Non-pigmented ciliary epithelial cell (primary cell): ENCODE data around the gene OR1D5.
"Not testable (repeated sequence)": the region's sequence is repeated elsewhere in the genome, so short reads cannot be mapped to it uniquely, and the experiment has no call there.

Experiments
- DNase-seq: peaks from one replicate; pipeline ENCODE4 v3.0.0-alpha.2; 2010; ENCODE audit warnings: low read depth

The OR1D5 gene

DNA sequence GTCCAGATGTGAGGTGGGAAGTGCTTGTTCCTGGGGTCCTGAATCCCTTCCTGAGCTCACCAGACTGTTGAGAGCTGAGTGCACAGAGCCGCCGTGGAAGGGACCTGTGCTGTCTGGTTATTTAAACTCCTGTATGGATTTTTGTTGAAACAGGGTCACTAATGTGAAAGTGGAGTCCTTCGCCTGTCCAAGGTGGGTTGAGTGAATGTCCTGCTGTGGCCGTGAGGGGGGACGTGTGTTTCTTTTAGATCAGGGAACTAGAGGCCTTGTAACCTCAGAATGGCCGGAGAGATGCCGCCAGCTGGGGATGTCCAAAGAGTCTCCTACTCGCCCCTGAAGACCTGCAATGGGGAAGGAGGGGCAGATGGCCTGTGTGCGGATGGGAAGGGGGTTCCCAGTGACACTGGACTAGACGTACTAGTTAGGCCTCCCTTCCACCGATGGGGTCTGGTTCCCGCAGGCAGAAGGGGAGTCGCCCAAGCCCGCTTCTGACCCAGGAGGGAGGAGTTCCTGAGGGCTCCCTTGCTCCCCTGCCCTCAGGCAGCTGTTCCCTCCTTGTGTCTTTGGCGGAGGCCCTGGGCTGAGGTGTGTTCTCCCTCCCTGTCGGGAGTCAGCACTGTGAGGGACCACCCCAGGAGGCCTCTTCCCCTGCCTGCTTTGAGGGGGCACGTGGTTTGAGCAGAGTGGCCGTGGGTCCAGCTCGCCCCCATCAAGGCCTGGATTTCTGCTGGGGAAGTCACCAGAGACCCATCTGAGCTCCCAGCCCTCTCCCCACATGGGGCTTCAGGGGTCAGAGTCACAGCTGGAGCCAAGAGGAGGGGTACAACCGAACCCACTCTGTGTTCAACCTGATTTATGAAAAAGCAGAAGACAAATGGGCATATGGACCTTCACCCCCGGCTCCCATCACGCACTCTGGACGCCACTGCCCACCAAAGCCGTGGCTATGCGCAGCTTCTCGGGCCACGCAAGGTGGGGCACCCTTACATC lies 30.9 kb downstream of the OR1D5 start:
- no peak for DNase-seq

DNA sequence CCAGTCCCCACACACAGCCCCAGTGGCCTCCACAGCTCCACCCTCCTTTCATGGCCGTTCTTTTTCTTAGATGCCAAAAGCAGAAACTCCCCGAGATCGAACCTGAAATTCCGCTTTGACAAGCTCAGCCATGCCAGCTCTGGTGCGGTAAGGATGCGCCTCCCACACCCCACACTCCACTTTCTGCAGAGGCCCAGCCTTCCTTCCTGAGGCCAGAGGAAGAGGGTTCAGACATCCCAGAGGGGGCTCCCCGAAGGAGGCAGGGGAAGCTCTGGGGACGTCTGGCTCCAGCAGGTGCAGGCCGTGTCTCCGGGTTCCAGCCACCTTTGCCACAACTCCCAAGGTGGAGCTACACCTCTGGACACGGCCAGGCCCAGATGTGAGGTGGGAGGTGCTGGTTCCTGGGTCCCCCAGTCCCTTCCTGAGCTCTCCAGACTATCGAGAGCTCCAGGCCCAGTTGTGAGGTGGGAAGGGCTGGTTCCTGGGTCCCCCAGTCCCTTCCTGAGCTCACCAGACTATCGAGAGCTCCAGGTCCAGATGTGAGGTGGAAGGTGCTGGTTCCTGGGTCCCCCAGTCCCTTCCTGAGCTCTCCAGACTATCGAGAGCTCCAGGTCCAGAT lies 32.4 kb downstream of the OR1D5 start:
- not testable (repeated sequence) for DNase-seq

DNA sequence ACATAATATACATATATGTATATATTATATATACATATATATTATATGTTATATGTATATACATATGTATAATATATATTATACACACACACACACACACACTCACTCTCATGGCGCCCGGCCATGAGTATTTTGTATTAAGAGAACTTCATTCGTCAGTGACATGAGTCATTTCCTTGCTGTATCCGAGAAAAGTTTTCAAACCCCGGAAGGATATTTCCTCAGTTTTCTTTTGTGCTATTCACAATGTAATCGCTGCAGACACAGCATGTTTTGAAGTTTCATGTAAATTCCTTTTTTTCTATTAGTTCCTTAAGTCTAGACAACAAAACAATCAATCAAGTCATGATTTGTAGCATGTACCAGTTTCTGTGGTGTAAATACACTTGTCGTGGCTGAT lies 33.3 kb downstream of the OR1D5 start:
- DNase-seq: no peak

DNA sequence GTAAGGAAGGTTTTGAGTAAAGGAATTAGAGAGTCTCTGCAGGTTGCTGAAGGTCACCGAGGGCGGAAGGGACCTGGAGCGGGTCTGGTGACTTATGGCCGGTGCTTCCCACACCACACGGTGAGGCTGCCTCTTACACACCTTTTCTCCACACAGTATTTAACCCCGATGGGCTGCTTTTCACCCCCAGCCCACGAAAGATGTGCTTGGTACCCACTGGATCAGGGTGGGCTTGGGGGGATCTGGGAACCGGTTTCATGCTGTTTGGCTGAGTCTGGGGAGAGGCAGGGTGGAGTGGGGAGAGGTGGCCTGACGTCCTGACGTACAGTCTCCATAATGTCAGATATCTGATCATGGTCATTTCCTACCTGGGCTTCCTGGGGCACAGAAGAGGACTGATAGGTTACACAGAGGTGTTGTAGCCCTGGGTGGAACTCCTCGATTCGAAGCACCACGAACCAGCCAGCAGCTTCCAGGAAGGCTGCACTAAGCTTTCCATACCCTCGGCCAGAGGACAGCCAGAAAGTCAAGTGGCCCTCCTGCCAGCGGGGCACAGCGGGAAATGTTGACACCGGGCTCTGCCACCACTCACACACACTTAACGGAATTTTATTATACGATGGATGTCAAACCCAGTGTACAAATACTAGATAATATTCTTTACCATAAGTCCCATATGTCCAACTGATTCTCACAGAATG lies 34.0 kb downstream of the OR1D5 start:
- DNase-seq: no peak

DNA sequence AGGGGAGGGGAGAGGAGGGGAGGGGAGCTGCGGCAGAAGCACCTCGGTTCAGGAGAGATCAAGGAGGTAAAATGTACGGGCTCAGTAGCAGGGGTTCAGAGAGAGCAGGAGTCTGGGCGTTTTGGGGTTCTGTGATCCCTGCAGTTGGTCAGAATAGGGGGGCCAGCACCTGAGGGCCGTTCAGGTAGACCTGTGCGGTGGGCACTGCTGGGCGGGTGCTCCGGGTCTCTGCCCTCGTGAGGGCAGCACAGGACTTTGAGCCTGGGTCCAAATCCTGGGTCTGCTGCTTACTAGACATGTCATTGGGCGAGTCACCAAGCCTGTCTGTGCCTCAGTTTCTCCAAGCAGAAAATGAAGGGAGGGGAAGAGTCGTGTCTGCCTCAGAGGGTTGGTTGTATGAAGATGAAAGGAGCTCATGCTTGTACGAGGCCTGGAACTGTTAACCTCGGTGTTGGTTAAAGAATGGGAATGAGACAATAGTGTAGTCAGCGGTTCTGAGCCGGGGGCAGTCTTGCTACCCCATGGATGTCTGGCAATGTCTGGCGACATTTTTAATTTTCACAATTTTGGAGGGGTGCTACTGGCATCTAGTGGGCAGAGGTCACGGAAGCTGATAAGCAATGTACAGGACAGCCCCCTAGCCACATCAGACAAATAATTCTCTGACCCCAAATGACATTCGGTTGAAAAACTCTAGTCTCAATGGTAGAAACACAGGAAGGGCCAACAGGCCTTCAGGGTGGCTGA lies 35.4 kb downstream of the OR1D5 start:
- DNase-seq: no peak

DNA sequence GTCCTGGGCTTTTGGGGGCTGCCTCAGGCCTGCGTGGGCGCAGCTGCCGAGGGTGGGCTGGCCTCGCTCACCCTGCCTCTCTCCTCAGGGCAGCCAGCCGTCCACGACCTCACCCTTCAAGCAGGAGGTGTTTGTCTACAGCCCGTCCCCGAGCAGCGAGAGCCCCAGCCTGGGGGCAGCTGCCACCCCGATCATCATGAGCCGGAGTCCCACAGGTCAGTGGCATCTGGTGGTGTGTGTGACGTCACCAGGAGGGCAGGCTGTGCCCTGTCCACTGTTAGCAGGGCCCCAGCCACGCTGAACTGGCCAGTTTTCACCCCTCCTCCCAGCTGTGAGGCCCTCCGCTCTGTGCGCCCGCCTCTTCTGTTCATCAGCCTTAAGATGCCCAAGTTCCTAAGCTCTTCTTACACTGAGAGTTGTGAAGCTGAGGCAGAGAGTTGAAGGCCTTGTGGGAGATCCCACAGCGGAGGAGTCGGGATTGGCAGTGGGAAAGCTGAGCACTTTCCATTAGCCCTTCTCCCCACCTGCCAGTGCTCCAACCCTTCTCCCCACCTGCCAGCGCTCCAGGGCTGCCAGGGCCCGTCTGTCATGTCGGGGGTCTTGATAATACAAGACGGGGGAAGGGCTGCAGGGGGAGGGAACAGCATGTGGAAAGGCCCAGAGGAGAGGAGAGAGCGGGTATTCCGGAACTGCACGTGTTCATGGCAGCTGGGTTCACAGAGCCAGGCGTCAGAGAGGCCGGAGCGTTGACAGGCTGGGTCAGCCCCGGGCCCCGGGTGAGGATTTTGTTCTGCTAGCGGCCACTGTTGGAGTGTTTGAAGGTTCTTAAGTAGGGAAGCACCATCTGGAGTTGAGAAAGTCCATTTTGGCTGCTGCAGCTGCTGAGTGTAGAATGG lies 36.3 kb downstream of the OR1D5 start:
- no peak for DNase-seq

DNA sequence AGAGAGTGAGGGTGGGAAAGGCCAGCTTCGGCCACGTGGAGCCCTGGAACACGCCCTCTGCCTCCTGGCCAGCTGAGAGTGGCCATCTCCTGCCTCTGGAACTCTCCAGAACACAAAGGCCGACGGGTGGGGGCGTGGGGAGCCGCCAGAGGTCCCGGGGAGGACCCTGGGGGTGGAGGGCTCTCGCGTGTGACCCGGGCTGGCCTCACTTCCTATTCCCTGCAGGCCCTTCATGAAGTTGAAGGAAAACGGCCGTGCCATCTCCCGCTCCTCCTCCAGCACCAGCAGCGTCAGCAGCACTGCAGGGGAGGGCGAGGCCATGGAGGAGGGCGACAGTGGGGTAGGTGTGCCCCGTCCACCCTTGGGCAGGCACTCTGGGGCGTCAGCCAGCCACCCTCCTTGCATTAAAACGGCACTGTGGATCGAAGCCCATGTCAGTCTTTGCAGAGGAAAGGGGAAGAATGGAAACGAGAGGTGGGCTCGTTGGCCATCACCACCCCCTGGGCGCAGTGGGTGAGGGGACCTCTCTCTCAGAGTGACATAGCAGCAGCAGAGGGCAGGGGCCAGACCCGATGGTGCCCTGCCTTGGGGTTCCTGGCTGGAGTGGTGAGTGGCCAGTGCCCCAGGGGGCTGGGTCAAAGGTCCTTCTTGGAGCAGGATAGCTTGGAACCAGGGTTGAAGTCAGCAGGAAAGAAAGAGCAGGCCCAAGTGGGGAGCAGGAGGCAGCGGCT lies 37.1 kb downstream of the OR1D5 start:
- DNase-seq: no peak

DNA sequence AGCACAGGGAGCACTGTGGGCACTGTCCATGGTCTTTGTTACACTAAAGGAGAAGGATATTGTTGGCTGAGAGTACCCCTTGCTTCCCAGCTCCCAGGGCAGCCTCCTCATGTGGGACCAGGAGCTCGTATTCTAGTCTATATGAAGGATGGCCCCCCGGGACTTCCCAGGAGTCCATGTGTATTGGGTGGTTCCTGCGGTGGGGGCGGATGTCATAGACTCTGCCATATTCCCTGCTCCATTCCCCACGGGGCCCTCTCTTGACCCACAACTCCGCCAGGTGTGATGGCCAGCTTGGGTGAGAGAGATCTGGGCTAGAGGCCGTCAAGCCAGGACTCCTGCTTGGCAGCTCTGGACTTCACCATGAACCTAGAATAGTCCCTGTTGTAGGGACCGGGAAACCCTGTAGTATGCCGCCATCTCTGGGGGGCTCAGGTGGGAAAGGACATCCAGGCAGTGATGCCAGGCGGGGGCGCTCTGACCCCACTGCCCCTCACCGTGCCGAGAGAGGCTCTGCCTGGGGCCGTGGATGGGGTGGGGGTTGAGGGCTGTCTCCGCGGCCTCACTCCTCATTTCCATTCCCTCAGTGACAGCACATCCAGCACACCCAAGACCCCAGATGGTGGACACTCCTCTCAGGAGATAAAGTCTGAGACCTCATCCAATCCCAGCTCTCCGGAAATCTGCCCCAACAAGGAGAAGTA lies 37.8 kb downstream of the OR1D5 start:
- DNase-seq: no peak

DNA sequence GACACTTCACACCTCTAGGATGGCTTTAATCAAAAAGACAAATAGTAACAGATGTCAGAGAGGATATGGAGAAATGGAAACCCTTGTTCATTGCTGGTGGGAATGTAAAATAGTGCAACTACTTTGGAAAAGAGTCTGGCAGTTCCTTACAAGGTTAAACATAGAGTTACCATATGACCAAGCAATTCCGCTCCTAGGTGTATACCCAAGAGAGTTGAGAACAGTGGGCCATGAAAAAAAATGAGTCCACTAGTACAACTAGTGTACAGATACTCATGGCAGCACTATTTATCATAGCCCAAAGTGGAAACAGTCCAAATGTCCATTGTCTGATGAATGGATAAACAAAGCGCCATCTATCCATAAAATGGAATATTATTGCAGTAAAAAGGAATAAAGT lies 39.1 kb downstream of the OR1D5 start:
- no peak for DNase-seq

DNA sequence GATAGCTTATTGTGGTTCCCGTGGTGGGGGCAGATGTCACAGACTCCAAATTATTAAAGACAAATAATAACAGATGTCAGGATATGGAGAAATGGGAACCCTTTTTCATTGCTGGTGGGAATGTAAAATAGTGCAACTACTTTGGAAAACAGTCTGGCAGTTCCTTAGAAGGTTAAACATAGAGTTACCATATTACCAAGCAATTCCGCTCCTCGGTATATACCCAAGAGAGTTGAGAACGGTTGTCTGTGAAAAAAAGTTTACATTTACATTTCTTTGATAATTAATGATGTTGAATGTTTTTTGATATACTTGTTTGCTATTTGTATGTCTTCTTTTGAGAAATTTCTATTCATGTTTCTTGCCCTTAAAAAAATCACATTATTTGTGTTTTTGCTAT lies 41.2 kb downstream of the OR1D5 start:
- no peak for DNase-seq

DNA sequence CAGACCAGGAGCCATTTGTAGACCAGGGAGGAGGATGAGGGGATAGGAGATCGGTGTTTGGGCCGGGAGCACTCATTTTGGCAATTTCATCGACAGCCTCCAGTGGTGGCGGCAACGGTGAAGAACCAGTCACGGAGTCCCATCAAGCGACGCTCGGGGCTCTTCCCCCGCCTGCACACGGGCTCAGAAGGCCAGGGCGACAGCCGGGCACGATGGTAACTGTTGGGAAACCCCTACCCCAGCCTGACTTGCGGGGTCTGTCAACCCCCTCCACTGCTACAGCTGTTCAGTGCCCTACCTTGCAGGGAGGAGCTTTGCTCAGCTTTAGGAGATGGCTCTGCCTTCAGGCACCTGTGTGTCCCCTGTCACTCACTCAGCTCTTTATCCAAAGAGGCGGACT lies 43.0 kb downstream of the OR1D5 start:
- no peak for DNase-seq

DNA sequence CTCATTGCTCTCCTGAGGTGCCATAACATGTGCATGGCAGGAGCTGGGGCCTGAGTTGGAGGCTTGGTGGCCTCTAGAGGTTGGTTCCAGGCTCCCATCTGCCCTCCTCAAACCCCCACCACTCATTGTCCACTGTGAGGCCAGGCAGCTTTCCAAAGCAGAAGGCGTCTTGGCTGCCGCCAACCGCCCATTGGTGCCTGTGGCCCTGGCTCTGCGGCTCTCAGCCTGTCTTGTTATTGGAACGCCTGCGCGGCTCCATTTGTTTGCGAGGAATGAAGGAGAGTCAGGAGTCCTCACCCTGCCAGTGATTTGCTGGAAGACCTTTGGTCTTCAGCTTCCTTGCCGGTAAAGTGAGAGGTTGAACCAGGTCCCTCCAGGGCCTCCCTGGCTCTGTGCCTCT lies 43.6 kb downstream of the OR1D5 start:
- no peak for DNase-seq

DNA sequence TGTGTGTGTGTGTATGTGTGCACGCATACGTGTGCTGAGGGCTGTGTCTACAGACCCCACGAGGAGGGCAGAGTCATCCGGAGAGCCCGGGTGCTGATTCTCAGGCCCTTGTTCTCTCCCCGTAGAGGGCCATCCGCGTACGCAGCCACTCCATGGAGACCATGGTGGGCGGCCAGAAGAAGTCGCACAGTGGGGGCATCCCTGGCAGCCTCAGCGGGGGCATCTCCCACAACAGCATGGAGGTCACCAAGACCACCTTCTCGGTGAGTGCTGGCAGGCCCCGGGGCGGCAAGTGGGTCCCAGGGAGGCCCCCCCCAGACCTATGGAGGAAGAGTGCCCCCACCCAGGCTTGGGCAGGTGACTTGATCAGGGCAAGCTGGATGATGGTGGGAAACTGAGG lies 45.5 kb downstream of the OR1D5 start:
- no peak for DNase-seq

DNA sequence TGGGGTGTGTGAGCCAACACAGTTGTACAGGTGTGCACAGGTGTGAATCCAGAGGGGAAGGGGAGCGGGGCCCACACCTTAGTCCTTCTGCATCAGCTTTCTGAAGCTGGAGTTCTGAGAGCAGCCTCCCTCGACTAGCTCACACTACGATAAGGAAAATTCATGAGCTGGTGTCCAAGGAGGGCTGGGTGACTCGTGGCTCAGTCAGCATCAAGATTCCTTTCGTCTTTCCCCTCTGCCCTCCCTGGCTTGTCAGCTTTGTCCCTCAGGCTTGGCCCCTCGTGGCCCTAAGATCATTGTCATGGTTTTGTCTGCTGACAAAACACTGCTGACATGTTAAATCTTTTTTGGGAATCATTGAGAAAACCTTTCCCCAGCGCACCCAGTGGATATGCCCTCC lies 47.5 kb downstream of the OR1D5 start:
- DNase-seq: no peak

DNA sequence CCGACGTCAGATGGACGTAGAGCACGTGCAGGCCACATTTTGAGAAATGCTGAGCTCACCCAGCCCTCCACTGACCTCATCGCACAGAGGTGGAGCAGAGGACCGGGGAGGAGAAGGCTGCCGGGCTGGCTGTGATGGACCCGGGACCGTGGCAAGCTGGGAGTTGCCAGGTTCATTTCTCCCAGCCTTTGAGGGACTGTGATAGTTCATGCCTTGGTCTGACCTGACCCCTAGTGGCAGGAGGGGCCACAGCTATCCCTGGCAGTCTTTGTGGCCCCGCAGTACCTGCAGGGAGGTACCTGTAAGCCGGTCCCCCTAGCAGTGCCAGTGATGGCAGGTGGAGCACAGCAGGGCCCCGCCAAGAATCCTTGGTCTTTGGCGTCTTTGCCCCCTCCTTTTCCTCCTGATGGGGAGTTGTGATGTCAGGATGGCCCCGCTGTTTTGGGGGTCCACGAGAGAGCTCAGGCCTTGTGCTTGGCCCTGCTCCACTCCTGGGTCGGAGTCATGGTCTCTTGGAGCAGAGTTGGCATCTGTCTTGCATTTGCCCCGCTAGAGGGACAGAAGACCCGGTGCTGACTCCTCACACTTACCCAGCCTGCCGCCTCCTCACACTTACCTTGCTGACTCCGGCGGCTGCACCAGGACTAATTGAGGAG lies 50.4 kb downstream of the OR1D5 start:
- no peak for DNase-seq
